SK-N-SH (cell line): ENCODE results near the gene SLC35F4.

ENCODE experiments used
- CTCF ChIP-seq: fragments of 200-600 bp; sonication (generic); IDR thresholded peaks from 2 replicates; pipeline ENCODE4 v1.6.1; 2017; ENCODE audit warnings: antibody characterized with exemption, mild to moderate bottlenecking, moderate library complexity
- ELF1 ChIP-seq: IDR thresholded peaks from 2 replicates; pipeline ENCODE4 v1.4.0; 2012
- EP300 ChIP-seq, 2 experiments: IDR thresholded peaks; 2 replicates each; pipeline versions ENCODE4 v1.4.0 to v1.6.1; 2012; ENCODE audit warnings: borderline replicate concordance in 1 of 2, low read depth in 1 of 2, low read length in 1 of 2
- GATA2 ChIP-seq: sonication (generic); formaldehyde crosslinking; IDR thresholded peaks from 2 replicates; pipeline ENCODE4 v1.5.0; 2020; ENCODE audit warnings: mild to moderate bottlenecking, missing genetic modification reagents
- JUND ChIP-seq: IDR thresholded peaks from 2 replicates; pipeline ENCODE4 v1.4.0; 2012
- MAX ChIP-seq: IDR thresholded peaks from 2 replicates; pipeline ENCODE4 v1.4.0; 2012; ENCODE audit warnings: low read depth
- SMC3 ChIP-seq: IDR thresholded peaks from 2 replicates; pipeline ENCODE4 v1.6.1; 2012; ENCODE audit warnings: low read depth, low read length, improper control_type of control experiment
- USF2 ChIP-seq: fragments of 150-350 bp; IDR thresholded peaks from 2 replicates; pipeline ENCODE4 v1.6.1; 2017; ENCODE audit warnings: antibody characterized with exemption, low read length, low read depth, borderline replicate concordance
- YY1 ChIP-seq: IDR thresholded peaks from 2 replicates; pipeline ENCODE4 v1.4.0; 2012; ENCODE audit warnings: low read depth, mild to moderate bottlenecking

GRCh38 chr14:57736391-57736790 is 129.5 kb downstream of the SLC35F4 start:
- TF ChIP-seq ELF1 (no peak), USF2 (no peak), EP300 (IDR thresholded peaks at IDR 0.05; ENCODE audit: borderline replicate concordance in 1 of 2, low read depth in 1 of 2, low read length in 1 of 2) (no peak), CTCF (no peak), YY1 (no peak), SMC3 (no peak), JUND (no peak), MAX (no peak), GATA2 (CRISPR knock-in tag) (no peak)
